HG02610 (cell line): ENCODE data around the gene PLS3.
"Not testable (repeated sequence)": the region's sequence is repeated elsewhere in the genome, so short reads cannot be mapped to it uniquely, and the experiment has no call there.

Source experiments
- ATAC-seq: cut with Tn5 transposase; IDR thresholded peaks from one replicate; pipeline ENCODE4 v1.9.1; 2021; ENCODE audit warnings: mild to moderate bottlenecking, moderate library complexity; ENCODE audit not compliant: unreplicated experiment

The PLS3 gene, protein sequence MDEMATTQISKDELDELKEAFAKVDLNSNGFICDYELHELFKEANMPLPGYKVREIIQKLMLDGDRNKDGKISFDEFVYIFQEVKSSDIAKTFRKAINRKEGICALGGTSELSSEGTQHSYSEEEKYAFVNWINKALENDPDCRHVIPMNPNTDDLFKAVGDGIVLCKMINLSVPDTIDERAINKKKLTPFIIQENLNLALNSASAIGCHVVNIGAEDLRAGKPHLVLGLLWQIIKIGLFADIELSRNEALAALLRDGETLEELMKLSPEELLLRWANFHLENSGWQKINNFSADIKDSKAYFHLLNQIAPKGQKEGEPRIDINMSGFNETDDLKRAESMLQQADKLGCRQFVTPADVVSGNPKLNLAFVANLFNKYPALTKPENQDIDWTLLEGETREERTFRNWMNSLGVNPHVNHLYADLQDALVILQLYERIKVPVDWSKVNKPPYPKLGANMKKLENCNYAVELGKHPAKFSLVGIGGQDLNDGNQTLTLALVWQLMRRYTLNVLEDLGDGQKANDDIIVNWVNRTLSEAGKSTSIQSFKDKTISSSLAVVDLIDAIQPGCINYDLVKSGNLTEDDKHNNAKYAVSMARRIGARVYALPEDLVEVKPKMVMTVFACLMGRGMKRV

GRCh38 chrX:115560978-115561604 lies at the start of gene PLS3:
Gene PLS3 (plus strand): TSS chrX:115561174. CDS start chrX:115610251, 49,077 bp downstream.
- no peak for ATAC-seq

- ATAC-seq: no peak
Observed at GRCh38 chrX:115518113-115518512, 42.9 kb upstream of the PLS3 start.

DNA sequence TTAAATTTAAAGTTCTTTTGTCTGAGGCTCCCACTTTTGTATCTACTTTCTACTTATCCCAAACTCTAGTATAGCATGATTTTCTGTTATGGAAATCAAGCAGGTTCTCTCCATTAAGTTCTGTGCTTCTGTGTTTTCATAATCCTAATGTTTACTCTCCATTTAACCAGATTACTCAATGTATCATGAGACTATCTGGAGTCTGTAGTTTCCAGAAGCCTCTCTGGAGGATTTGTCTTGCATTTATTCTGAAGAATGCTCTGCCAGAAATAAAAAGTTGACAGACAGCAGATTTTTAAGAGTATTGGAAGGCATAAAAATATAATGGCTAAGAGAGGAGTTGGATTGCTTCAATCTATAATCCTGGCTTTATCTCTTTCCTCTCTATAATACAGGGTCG lies 39.2 kb upstream of the PLS3 start:
- ATAC-seq: no peak

GRCh38 chrX:115522952-115523351 lies 38.0 kb upstream of the PLS3 start:
- ATAC-seq: no peak

DNA sequence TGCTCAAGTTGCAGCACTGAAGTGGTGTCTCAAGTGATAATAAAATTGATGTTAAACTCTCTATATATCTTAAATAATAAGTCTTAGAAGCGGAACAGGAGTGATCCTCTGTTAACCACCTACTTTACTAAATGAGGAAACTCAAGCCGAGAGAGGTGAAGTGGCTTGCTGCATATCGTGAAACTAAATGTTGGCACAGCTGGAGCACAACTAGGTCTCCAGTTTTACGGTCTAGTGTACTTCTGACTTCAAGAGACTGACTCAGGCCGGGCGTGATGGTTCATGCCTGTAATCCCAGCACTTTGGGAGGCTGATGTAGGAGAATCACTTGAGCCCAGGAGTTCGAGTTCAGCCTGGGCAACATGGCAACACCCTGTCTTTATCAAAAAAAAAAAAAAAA lies 35.5 kb upstream of the PLS3 start:
- ATAC-seq: no peak

GRCh38 chrX:115531818-115532403 lies 29.1 kb upstream of the PLS3 start:
- ATAC-seq: no peak

DNA sequence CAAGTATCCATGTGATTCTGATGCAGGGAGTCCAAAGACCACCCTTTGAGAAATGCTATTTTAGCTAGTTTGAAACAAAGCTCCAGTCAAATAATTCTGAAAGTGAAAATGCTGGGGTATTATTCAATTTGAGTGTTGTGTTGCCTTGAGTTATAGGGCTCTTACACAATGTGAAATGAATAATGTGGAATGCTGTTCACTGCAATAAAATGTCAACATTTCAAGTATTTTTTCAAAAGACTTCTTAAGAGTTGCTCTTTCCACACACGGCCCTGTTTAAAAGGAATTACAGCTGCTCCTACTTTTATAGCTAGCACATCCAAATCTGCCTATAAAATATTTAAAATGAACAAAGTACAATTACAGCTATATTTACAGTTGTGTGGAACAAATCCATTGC lies 27.5 kb upstream of the PLS3 start:
- no peak for ATAC-seq

- no peak for ATAC-seq
Observed at GRCh38 chrX:115534383-115534782, 26.6 kb upstream of the PLS3 start.

- ATAC-seq: no peak
Observed at GRCh38 chrX:115535421-115535820, 25.6 kb upstream of the PLS3 start.

DNA sequence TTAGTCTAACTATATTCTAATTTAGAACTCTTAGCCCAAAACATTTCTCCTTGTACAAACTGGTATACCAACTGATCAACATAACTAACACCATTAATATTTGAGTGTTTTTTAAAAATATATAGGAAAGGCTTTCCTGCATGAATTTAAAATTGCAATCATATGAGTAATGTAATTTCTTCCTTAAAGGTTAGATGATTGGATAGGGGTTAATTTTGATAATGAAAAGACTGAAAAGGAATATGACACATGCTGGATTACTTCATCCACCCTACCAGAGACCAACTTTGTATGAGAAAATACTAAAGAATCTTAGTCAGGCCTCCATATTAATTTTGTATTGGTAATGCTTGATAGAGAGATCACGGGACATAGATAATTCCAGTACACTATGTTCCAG lies 25.1 kb upstream of the PLS3 start:
- no peak for ATAC-seq

DNA sequence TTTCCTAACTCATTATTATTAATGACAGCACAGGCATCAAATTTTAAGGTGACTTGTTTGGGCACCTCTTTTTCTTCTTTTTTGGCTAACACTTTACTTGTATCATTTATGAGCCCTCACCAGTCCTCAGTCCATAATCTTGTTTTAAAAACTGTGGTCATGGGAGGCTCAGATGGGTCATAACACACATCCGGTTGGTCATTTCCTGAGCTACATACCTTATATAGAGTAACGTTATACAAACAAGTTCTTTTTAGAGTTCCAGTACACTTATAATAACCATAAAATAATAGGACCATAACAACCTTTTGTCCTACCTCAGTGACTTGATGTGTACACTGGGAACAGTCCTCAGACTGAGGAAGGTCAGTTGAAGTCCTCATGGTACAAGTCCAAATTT lies 21.1 kb upstream of the PLS3 start:
- ATAC-seq: no peak

DNA sequence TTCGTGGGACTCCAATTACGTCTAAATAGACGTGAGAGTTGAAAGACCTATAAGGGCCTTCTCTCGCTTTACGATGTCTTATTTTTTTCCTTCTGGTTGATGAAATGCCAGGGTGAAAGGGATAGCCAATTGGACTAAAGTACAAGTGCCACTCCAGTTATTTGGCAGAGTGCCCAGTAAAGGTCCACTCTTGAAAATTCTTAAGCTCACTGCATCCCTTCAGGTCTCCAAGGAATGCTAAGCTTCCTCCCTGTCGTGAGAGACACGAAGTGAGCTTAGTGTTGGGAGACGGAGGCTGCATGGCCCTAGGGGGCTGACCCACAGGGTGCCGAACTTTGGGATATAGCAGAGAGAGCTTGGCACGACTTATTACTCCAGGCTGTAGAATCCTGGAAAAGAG lies 19.9 kb upstream of the PLS3 start:
- ATAC-seq: not testable (repeated sequence)

- ATAC-seq: no peak
Observed at GRCh38 chrX:115547448-115547847, 13.5 kb upstream of the PLS3 start.

DNA sequence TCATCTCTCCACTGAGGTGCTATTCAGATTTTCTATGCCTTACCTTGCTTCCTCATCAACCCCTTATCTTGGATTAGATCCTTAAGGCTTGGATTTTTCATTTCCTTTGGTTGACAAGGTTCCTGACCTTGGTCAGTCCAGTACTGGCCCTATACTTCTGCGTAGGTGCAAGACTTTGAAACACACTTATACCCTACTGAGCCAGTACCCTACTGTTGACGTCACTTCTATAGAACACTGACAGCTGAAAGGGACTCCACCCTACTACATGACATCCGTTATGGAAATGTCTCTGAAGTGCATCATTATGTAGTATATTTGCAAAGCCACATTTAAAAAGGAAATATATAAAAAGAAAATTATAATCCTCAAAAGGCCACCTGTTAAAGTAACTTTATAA lies 12.0 kb upstream of the PLS3 start:
- no peak for ATAC-seq

GRCh38 chrX:115553171-115553570 lies 7.8 kb upstream of the PLS3 start:
- no peak for ATAC-seq

- ATAC-seq: no peak
Observed at GRCh38 chrX:115559672-115560071, 1.3 kb upstream of the PLS3 start.

DNA sequence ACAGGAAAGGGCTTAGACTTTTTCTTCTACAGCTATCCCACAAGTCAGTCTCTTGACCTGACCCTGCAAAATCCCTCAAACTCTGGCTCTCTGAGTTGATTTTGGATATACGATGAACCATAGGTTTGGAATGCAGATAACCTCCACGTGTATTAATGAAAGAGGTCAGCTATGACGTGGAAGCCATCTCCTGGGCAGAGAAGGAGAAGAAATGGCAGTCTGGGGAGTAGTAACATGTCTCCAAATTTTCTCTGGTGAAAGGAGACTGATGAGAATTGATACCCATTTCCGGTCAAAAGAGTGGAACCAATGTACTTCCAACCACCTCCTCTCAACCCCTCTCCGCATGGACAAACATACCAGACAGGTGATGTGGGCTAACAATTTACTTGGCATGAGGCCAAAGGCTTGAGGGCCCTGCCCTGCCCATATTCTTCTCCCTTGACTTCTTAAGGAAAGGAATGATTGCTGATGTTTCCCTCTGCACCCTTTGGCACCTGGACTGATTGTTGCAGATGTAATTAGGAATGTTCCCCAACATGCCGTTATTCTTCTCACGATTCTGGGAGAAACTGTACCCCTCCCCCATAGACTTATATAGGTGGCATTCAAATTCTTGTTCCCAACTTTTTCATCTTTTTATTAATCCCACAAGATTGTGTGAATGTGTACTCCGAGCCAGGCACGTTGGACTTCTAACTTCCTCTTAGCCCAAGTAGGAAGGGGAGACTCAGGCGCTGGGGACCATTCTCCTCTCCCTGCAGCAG lies 580 bp upstream of the PLS3 start:
- no peak for ATAC-seq

GRCh38 chrX:115561605-115562479 lies 868 bp downstream of the PLS3 start:
- no peak for ATAC-seq

DNA sequence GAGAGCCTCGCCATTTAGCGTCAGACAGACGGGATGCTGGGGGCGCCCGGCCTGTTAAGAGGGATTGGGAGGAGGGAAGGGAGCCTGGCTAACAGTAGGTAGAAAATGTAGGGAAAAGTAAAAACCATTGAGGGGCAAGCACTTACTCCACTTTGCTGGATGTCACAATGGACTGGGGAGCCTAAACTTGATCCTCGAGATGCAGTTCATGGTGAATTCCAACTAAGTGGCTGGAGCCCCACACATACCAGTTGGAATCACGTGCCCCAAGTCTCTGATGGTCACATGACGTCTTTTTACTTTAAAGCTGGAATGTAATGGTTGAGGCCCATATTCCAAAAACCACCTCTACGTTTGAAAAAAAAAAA lies 1.5 kb downstream of the PLS3 start:
- ATAC-seq: no peak

GRCh38 chrX:115563633-115564162 lies 2.7 kb downstream of the PLS3 start:
- ATAC-seq: no peak
